EL (cell line): Measurements from ENCODE around the gene PFKFB4.

Experiments
- DNase-seq: peaks from one replicate; pipeline ENCODE4 v3.0.0-alpha.2; 2016

PFKFB4 gene

GRCh38 chr3:48584836-48585235 lies 28.2 kb upstream of the PFKFB4 start:
- DNase-seq: no peak

GRCh38 chr3:48581621-48582481 lies 25.2 kb upstream of the PFKFB4 start:
- no peak for DNase-seq

- DNase-seq: no peak
Measured at GRCh38 chr3:48576647-48577046, 20.0 kb upstream of the PFKFB4 start.

- no peak for DNase-seq
Measured at GRCh38 chr3:48575366-48575765, 18.8 kb upstream of the PFKFB4 start.

GRCh38 chr3:48573973-48574585 lies 17.5 kb upstream of the PFKFB4 start:
- no peak for DNase-seq

- DNase-seq: no peak
Measured at GRCh38 chr3:48572517-48572916, 15.9 kb upstream of the PFKFB4 start.

GRCh38 chr3:48571938-48572337 lies 15.3 kb upstream of the PFKFB4 start:
- DNase-seq: no peak

GRCh38 chr3:48569808-48570450 lies 13.3 kb upstream of the PFKFB4 start:
- no peak for DNase-seq

GRCh38 chr3:48569400-48569799 lies 12.8 kb upstream of the PFKFB4 start:
- DNase-seq: no peak

- no peak for DNase-seq
Measured at GRCh38 chr3:48568476-48568875, 11.9 kb upstream of the PFKFB4 start.

GRCh38 chr3:48567500-48567899 lies 10.9 kb upstream of the PFKFB4 start:
- no peak for DNase-seq

- no peak for DNase-seq
Measured at GRCh38 chr3:48567090-48567489, 10.5 kb upstream of the PFKFB4 start.

- DNase-seq: no peak
Measured at GRCh38 chr3:48566401-48566760, 9.8 kb upstream of the PFKFB4 start.

GRCh38 chr3:48565591-48566400 lies 9.2 kb upstream of the PFKFB4 start:
- peak; percentile 86 for DNase-seq

GRCh38 chr3:48565186-48565585 lies 8.6 kb upstream of the PFKFB4 start:
- DNase-seq: no peak

- DNase-seq: no peak
Measured at GRCh38 chr3:48564667-48565066, 8.1 kb upstream of the PFKFB4 start.

- DNase-seq: peak; percentile 91
Measured at GRCh38 chr3:48564022-48564421, 7.4 kb upstream of the PFKFB4 start.

GRCh38 chr3:48563382-48563918 lies 6.8 kb upstream of the PFKFB4 start, which contains the start of gene UCN2:
Gene UCN2, minus strand, starts transcription at chr3:48563781. Its CDS starts 657 bp downstream, at chr3:48563124.
- no peak for DNase-seq

GRCh38 chr3:48562367-48563095 lies 5.9 kb upstream of the PFKFB4 start:
- no peak for DNase-seq

- DNase-seq: peak; percentile 79
Measured at GRCh38 chr3:48561045-48561736, 4.6 kb upstream of the PFKFB4 start.

- DNase-seq: no peak
Measured at GRCh38 chr3:48560648-48561018, 4.0 kb upstream of the PFKFB4 start.
